NCI-H2196 (cell line): ENCODE measurements around the gene VHLL.

Source experiments
- DNase-seq: peaks from one replicate; lab custom pipeline; 2025; ENCODE audit not compliant: unreplicated experiment; lab: John Stamatoyannopoulos, UW

VHLL gene

DNA sequence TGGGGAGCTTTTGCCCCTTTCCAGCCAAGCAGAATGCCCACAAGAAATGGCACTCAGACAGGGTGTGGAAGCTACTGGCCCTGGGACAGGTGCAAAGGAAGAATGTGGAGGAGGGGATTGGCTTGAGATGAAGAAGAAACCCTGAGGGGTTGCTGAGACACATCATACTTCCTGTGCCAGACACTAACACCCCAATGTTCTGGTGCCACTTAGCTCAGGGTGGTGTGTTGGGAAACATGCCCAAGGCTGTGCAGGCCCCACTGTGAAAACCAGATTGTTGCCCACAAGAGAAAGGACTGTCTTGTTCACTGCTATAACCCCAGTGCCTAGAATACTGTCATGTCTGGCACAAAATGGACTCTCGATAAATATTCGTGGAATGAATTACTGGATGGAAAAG, 41.4 kb downstream of the VHLL start:
- DNase-seq: no peak

DNA sequence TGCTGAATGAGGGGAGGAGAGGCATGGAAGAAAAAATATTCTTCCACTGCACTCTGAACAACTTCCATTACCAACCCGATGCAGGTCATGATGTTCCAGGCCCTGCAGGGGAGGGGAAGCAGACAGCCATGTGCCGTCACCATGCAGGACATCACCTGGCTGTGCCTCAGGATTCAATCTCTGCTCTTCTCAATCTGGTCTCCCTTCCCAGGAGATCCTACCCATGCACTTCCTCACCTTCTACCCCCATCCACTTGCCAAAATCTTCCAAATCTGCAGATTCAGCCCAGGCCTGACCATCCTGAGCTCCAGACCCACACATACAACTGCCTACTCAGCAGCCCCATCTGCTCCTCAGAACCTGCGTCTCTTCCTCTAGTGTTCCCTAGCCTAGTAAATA, 45.5 kb downstream of the VHLL start:
- no peak for DNase-seq

DNA sequence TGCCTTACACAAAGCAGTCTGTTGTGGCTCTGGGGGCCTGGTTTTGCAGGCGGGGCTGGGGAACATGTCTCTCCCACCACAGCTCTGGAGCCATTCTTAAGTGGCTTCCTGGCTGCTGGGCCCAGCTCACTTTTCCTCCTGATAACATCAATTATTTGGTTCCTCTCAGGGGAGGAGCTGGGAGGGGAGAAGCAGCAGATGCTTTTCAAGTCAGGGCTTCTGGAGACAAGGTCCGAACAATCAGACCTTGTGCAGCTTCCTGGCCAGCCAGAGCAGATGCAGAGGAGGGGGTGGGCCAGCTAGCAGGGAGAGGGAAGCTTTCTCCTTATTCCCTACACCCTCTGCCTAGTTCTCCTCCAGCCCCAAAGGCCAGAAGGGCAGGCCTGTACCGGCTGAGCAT, 47.6 kb downstream of the VHLL start:
- DNase-seq: peak; percentile 65

DNA sequence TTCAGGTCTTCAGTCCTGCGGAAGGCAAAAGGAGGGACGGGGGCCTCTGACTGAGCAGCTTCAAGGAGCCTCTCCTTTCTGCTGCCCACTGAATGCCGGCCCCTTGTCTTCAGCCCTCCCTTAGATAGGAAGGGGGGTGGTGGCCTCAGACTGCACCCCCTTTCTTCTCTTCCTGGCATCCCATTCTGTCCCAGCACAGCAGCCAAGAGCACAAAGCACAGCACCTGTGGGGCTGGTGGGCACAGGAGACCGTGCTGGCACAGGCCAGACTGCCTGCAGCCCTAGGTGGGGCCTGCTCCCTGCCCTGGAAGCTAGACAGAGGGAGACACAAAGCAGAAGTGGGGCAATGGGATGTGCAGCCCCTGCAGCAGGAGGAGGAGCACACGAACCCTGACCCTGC, 49.5 kb downstream of the VHLL start:
- DNase-seq: no peak
